Astrocyte of the spinal cord (primary cell): ENCODE results near the gene GSTP1.
"Not testable (repeated sequence)": the region's sequence is repeated elsewhere in the genome, so short reads cannot be mapped to it uniquely, and the experiment has no call there.

Experiments
- DNase-seq: peaks from one replicate; pipeline ENCODE4 v3.0.0; 2011; ENCODE audit warnings: low read depth, low spot score
- H3K4me3 ChIP-seq: 2 replicates; pipeline ENCODE4 v1.5.1; 2011; ENCODE audit warnings: low read depth, mild to moderate bottlenecking, low read length, moderate library complexity
- in situ Hi-C: cut with HindIII; loops from 2 replicates; pipeline ENCODE4 v1.10.0; 2017; ENCODE audit warnings: low sequenced_read_pairs
- TF ChIP-seq, protein P1 (sequence below): IDR thresholded peaks from 2 replicates; pipeline ENCODE4 v1.5.1; 2012; ENCODE audit warnings: low read depth, mild to moderate bottlenecking, low read length, inconsistent platforms

GSTP1 gene

DNA sequence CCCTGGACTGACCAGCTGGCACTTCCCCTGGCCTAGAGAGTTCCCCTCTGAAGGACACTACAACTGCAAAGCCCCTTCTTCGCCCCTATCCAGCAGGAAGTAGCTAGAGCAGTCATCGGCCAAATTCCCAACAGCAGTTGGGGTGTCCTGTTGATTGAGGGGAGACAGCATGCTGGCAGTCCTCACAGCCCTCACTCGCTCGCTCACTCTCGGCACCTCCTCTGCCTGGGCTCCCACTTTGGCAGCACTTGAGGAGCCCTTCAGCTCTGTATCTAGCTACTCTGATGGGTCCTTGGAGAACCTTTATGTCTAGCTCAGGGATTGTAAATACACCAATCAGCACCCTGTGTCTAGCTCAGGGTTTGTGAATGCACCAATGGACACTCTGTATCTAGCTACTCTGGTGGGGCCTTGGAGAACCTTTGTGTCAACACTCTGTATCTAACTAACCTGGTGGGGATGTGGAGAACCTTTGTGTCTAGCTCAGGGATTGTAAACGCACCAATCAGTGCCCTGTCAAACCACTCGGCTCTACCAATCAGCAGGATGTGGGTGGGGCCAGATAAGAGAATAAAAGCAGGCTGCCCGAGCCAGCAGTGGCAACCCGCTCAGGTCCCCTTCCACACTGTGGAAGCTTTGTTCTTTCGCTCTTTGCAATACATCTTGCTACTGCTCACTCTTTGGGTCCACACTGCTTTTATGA, 42.7 kb downstream of the GSTP1 start:
- H3K4me3 ChIP-seq, in situ Hi-C loops, DNase-seq: not testable (repeated sequence)

DNA sequence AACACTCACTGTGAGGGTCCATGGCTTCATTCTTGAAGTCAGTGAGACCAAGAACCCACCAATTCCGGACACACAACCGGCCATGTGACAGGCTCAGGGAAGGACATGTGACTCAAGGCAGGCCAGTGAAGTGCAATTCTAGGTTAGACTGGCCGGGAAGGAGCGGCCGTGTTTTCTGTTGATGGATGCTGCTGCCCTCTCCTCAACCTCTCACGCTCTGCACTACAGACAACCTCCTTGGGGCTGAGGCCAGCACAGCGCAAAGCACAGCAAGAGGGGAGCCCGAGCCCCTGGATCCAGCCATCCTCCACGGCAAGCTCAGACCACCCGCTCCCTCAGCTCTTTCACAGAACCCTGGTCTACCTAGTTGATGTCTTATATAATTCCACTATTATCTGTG, 43.4 kb downstream of the GSTP1 start:
- no peak for DNase-seq
- in situ Hi-C loops = no loop called here
- no peak overlapping the region for H3K4me3 ChIP-seq
- TF ChIP-seq, protein P1, sequence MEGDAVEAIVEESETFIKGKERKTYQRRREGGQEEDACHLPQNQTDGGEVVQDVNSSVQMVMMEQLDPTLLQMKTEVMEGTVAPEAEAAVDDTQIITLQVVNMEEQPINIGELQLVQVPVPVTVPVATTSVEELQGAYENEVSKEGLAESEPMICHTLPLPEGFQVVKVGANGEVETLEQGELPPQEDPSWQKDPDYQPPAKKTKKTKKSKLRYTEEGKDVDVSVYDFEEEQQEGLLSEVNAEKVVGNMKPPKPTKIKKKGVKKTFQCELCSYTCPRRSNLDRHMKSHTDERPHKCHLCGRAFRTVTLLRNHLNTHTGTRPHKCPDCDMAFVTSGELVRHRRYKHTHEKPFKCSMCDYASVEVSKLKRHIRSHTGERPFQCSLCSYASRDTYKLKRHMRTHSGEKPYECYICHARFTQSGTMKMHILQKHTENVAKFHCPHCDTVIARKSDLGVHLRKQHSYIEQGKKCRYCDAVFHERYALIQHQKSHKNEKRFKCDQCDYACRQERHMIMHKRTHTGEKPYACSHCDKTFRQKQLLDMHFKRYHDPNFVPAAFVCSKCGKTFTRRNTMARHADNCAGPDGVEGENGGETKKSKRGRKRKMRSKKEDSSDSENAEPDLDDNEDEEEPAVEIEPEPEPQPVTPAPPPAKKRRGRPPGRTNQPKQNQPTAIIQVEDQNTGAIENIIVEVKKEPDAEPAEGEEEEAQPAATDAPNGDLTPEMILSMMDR = no peak

DNA sequence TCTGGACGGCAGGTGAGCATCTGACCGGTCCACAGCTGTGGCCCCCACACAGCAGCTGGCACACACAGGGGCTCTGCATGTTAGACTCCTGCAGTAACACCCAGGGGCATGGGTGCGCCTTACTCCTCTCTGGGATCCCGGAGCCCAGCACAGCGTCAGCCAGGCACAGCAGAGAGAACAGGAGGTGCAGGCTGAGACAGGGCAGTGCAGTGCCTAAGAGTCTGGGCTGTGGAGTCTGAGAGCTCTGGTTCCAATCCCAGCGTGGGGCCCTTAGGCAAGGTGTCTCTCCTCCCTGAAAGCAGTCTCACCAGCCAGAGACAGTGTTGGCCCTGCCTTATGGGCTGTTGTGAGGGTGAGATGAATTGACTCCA, 43.8 kb downstream of the GSTP1 start:
- no peak for DNase-seq
- in situ Hi-C loops = no loop called here
- no peak overlapping the region for H3K4me3 ChIP-seq
- TF ChIP-seq, protein P1 = no peak

DNA sequence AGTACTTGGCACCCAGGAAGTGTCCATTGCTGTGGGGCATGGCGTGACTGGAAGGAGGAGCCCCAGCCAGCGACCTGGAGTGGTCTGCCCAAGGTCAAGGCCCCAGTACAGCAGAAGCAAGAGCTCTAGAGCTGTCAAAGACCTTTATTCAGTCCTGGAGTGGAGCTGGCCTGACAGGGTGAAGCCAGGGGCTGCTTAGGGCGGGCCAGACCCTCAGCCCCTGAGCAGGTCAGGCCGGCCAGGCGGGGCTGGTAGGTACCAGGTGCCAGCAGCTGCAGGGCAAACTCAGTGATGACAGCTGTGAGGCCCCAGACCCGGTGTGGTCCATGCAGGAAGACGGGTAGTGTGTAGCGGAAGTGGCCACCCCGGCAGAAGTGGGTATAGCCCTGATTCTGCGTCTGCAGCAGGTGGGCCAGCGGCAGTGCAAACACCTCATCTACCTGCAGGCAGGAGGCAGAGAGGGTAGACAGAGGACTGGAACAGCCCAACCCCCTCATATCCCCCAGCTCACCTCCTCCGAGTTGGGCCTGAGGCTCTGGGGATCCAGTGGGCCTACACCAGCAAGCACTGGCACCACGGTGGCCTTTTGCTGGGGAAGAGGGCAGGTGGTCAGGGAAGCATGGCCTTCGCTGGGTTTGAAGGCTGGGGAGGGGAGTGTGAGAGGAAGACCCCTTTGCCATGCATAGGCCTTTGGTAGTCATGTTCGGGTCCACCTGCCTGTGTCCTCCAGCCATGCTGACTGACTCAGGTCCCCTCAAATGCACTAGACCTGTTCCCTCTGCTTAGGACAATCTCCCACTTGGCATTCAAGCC, 44.4 kb downstream of the GSTP1 start:
- in situ Hi-C loops = no loop called here
- no peak for DNase-seq
- no peak overlapping the region for H3K4me3 ChIP-seq
- TF ChIP-seq, protein P1 = no peak

DNA sequence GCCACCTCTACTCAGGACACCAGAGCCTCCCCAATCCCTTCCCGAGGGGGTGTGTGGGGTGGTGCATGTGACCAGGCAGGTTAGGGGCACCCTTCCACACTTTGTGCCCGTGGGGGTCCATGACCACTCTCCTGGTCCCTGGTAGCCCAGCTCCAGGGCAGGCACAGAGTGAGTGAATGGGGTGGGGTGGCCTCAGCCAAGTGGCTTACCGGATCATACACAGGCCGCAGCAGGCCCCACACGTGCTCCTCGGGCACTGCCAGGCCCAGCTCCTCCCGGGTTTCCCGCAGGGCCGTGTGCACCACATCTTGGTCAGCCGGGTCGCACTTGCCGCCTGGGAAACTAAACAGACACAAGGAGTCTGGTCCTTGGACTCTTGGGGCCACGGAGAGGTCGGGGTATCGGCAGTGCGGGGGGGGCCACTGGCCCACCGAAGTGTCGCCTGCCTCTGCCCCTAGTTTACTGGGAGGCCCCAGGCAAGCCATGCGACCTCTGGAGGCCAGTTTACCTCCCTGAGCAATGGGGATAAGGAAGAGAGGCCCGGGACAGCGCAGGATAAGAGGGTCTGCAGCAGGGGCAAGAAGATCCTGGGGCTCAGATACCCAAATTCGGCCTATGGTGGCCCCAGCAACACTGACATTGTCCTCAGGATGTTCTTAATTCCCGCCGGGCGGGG, 45.2 kb downstream of the GSTP1 start:
- DNase-seq = no peak
- TF ChIP-seq, protein P1 = no peak
- in situ Hi-C loops = no loop called here
- H3K4me3 ChIP-seq = no peak overlapping the region

DNA sequence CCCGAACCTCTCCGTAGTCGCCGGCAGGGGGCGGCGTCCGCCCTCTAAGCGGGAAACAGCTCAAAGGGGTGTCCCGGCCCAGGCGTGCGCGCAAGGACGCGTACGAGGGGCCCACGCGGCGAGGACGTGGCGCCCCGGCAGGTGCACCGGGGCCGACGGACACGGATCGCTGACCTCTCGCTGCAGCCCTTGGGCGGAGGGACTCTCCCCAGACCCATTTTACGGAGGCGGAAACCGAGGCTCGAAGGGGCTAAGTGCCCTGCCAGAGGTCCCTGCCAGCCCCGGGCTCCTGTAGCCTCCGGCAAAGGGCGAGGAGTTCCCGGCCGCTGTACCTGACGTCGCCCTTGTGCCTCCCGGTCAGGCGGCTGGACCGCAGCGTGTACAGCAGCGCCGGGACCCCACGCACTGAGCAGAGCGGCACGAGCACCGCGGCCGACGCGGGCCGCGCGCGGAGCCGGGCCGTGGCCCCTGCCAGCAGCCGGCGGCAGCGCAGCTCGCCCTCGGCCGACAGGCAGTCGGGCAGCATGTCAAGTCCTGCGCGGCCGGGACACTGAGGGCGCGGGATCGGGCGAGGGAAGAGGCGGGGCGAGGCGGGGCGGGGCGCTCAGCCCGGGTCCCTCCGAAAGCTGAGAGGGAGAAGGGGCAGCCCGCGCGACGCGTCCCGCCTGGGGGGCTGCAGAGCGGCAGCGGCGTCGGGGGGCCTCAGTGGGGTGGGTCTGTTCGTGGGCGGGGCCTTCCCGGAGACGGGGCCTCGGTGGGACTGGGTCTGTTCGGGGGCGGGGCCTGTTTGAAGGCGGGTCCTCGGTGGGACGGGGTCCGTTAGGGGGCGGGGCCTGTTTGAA, 46.0 kb downstream of the GSTP1 start, which contains the start of gene NUDT8:
Gene NUDT8, minus strand, starts transcription at position 552 of the 842 bp plus-strand sequence. Its CDS starts 26 bp downstream, at position 526.
- H3K4me3 ChIP-seq = peak within 1 kb of the TSS; percentile 52
- in situ Hi-C loops = no loop called here
- TF ChIP-seq, protein P1 = peak; percentile 78
- peak; percentile 81 for DNase-seq
